GM19372 (cell line): ENCODE results near the gene SLITRK3.
"Not testable (repeated sequence)": the region's sequence is repeated elsewhere in the genome, so short reads cannot be mapped to it uniquely, and the experiment has no call there.

ENCODE experiments used
- ATAC-seq: cut with Tn5 transposase; IDR thresholded peaks from one replicate; pipeline ENCODE4 v1.9.1; 2021; ENCODE audit warnings: mild to moderate bottlenecking, low read depth, moderate library complexity; ENCODE audit not compliant: unreplicated experiment

Gene SLITRK3

GRCh38 chr3:165192610-165193192 is 3.5 kb downstream of the SLITRK3 start:
- no peak for ATAC-seq

GRCh38 chr3:165191491-165191890 is 4.7 kb downstream of the SLITRK3 start:
- ATAC-seq: no peak

- no peak for ATAC-seq
These were observed 7.7 kb downstream of the SLITRK3 start for GRCh38 chr3:165188452-165188851.

GRCh38 chr3:165185707-165186327 is 10.4 kb downstream of the SLITRK3 start:
- ATAC-seq: peak; percentile 99

- no peak for ATAC-seq
These were observed 14.6 kb downstream of the SLITRK3 start for GRCh38 chr3:165181556-165181955.

- ATAC-seq: no peak
These were observed 25.9 kb downstream of the SLITRK3 start for GRCh38 chr3:165170236-165170635.

GRCh38 chr3:165169368-165169767 is 26.8 kb downstream of the SLITRK3 start:
- ATAC-seq: no peak

- ATAC-seq: no peak
These were observed 33.3 kb downstream of the SLITRK3 start for GRCh38 chr3:165162883-165163282.

GRCh38 chr3:165159760-165160421 is 36.3 kb downstream of the SLITRK3 start:
- ATAC-seq: no peak

- no peak for ATAC-seq
These were observed 38.2 kb downstream of the SLITRK3 start for GRCh38 chr3:165158011-165158410.

GRCh38 chr3:165156757-165157420 is 39.3 kb downstream of the SLITRK3 start:
- no peak for ATAC-seq

- no peak for ATAC-seq
These were observed 47.2 kb downstream of the SLITRK3 start for GRCh38 chr3:165148876-165149441.

- ATAC-seq: no peak
These were observed 51.9 kb downstream of the SLITRK3 start for GRCh38 chr3:165144271-165144670.

GRCh38 chr3:165139918-165140317 is 56.3 kb downstream of the SLITRK3 start:
- ATAC-seq: not testable (repeated sequence)
